Measurements from ENCODE around the gene SLIT3.

The SLIT3 gene

GRCh38 chr5:168788107-168788506 lies 512.8 kb downstream of the SLIT3 start:
- Histone ChIP-seq H3K27me3 (replicated peaks; ENCODE audit: control insufficient read depth, insufficient read depth, low read length) (peaks cover 3% of the 10 kb centered on the region), H3K36me3 (ENCODE audit: control insufficient read depth, insufficient read depth, low read length) (no peaks in the 10 kb centered on the region), H3K4me3 (replicated peaks; ENCODE audit: low read depth, low read length) (no peak overlapping the region)
- no peak for DNase-seq (ENCODE audit: extremely low read depth, insufficient read length)
- TF ChIP-seq CTCF (IDR thresholded peaks at IDR 0.05; ENCODE audit: insufficient read depth, low read length, poor library complexity, severe bottlenecking), result no peak

GRCh38 chr5:168786147-168786546 lies 514.8 kb downstream of the SLIT3 start:
- TF ChIP-seq CTCF (IDR thresholded peaks at IDR 0.05; ENCODE audit: insufficient read depth, low read length, poor library complexity, severe bottlenecking), result no peak
- DNase-seq (ENCODE audit: extremely low read depth, insufficient read length), result no peak
- H3K36me3 ChIP-seq (ENCODE audit: control insufficient read depth, insufficient read depth, low read length), result no peaks in the 10 kb centered on the region
- H3K27me3 ChIP-seq (replicated peaks; ENCODE audit: control insufficient read depth, insufficient read depth, low read length), result peaks cover 3% of the 10 kb centered on the region
- no peak overlapping the region for H3K4me3 ChIP-seq (replicated peaks; ENCODE audit: low read depth, low read length)

- Histone ChIP-seq H3K27me3 (replicated peaks; ENCODE audit: control insufficient read depth, insufficient read depth, low read length) (peaks cover 3% of the 10 kb centered on the region), H3K4me3 (replicated peaks; ENCODE audit: low read depth, low read length) (no peak overlapping the region), H3K36me3 (ENCODE audit: control insufficient read depth, insufficient read depth, low read length) (no peaks in the 10 kb centered on the region)
- TF ChIP-seq CTCF (IDR thresholded peaks at IDR 0.05; ENCODE audit: insufficient read depth, low read length, poor library complexity, severe bottlenecking), result no peak
- no peak for DNase-seq (ENCODE audit: extremely low read depth, insufficient read length)
Measured at GRCh38 chr5:168784454-168784853, 516.5 kb downstream of the SLIT3 start.

GRCh38 chr5:168781941-168782571 lies 518.9 kb downstream of the SLIT3 start:
- no peak for TF ChIP-seq CTCF (IDR thresholded peaks at IDR 0.05; ENCODE audit: insufficient read depth, low read length, poor library complexity, severe bottlenecking)
- Histone ChIP-seq H3K36me3 (ENCODE audit: control insufficient read depth, insufficient read depth, low read length) (no peaks in the 10 kb centered on the region), H3K4me3 (replicated peaks; ENCODE audit: low read depth, low read length) (no peak overlapping the region), H3K27me3 (replicated peaks; ENCODE audit: control insufficient read depth, insufficient read depth, low read length) (peaks cover under 1% of the 10 kb centered on the region)
- DNase-seq (ENCODE audit: extremely low read depth, insufficient read length), result no peak

GRCh38 chr5:168780888-168781287 lies 520.1 kb downstream of the SLIT3 start:
- no peak for TF ChIP-seq CTCF (IDR thresholded peaks at IDR 0.05; ENCODE audit: insufficient read depth, low read length, poor library complexity, severe bottlenecking)
- Histone ChIP-seq H3K27me3 (replicated peaks; ENCODE audit: control insufficient read depth, insufficient read depth, low read length) (no peaks in the 10 kb centered on the region; the same call in 1 of the 2 replicates), H3K36me3 (ENCODE audit: control insufficient read depth, insufficient read depth, low read length) (no peaks in the 10 kb centered on the region), H3K4me3 (replicated peaks; ENCODE audit: low read depth, low read length) (no peak overlapping the region)
- DNase-seq (ENCODE audit: extremely low read depth, insufficient read length), result no peak

- no peak for DNase-seq (ENCODE audit: extremely low read depth, insufficient read length)
- H3K27me3 ChIP-seq (replicated peaks; ENCODE audit: control insufficient read depth, insufficient read depth, low read length), result no peaks in the 10 kb centered on the region; the same call in 1 of the 2 replicates
- no peaks in the 10 kb centered on the region for H3K36me3 ChIP-seq (ENCODE audit: control insufficient read depth, insufficient read depth, low read length)
Measured at GRCh38 chr5:168779333-168779732, 521.6 kb downstream of the SLIT3 start.

More at GRCh38 chr5:168779333-168779732, 521.6 kb downstream of the SLIT3 start:
- no peak for TF ChIP-seq CTCF (IDR thresholded peaks at IDR 0.05; ENCODE audit: insufficient read depth, low read length, poor library complexity, severe bottlenecking)
- no peak overlapping the region for H3K4me3 ChIP-seq (replicated peaks; ENCODE audit: low read depth, low read length)

Data from GM06990 (cell line).